Measurements from ENCODE around the gene NLRP4.

Gene NLRP4

DNA sequence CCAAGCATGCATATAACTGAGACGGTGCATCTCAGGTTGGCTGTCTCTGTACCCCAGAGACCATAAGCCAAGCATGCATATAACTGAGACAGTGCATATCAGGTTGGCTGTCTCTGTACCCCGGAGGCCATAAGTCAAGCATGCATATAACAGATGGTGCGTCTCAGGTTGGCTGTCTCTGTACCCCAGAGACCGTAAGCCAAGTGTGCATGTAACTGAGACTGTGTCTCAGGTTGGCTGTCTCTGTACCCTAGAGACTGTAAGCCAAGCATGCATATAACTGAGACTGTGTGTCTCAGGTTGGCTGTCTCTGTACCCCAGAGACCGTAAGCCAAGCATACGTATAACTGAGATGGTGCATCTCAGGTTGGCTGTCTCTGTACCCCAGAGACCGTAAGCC is 30.8 kb downstream of the NLRP4 start:
- TF ChIP-seq, protein P1, sequence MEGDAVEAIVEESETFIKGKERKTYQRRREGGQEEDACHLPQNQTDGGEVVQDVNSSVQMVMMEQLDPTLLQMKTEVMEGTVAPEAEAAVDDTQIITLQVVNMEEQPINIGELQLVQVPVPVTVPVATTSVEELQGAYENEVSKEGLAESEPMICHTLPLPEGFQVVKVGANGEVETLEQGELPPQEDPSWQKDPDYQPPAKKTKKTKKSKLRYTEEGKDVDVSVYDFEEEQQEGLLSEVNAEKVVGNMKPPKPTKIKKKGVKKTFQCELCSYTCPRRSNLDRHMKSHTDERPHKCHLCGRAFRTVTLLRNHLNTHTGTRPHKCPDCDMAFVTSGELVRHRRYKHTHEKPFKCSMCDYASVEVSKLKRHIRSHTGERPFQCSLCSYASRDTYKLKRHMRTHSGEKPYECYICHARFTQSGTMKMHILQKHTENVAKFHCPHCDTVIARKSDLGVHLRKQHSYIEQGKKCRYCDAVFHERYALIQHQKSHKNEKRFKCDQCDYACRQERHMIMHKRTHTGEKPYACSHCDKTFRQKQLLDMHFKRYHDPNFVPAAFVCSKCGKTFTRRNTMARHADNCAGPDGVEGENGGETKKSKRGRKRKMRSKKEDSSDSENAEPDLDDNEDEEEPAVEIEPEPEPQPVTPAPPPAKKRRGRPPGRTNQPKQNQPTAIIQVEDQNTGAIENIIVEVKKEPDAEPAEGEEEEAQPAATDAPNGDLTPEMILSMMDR (conservative IDR thresholded peaks at IDR 0.05; ENCODE audit: low read depth, low read length), result no peak
- no peak overlapping the region for H3K4me3 ChIP-seq (ENCODE audit: low read depth, low read length)
- DNase-seq (ENCODE audit: low read depth), result no peak

GRCh38 chr19:55870736-55871135 is 34.4 kb downstream of the NLRP4 start:
- DNase-seq (ENCODE audit: low read depth), result no peak
- TF ChIP-seq, protein P1 (conservative IDR thresholded peaks at IDR 0.05; ENCODE audit: low read depth, low read length), result no peak

GRCh38 chr19:55877211-55877610 is 40.9 kb downstream of the NLRP4 start:
- no peak for DNase-seq (ENCODE audit: low read depth)
- TF ChIP-seq, protein P1 (conservative IDR thresholded peaks at IDR 0.05; ENCODE audit: low read depth, low read length), result no peak
- H3K4me3 ChIP-seq (ENCODE audit: low read depth, low read length), result no peak overlapping the region

More at GRCh38 chr19:55870736-55871135, 34.4 kb downstream of the NLRP4 start:
- H3K4me3 ChIP-seq (ENCODE audit: low read depth, low read length), result no peak overlapping the region

DNA sequence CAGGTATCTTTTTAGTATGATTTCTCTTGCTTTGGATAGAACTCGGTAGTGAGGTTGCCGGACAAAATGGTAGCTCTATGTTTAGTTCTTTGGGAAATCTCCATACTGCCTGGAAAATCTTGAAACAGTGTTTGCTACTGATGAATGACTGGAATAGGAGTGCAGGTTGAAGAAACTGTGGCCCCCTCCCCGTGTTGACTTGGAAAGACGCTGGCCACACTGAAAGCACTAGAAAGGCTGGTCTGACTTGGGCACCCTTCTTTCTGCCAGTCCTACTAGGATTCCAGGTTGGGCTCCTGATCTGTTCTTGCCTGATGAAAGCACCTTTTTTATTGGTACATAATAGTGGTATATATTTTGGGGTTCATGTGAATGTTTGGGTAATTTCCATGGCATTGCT is 46.3 kb downstream of the NLRP4 start:
- H3K4me3 ChIP-seq (ENCODE audit: low read depth, low read length), result no peak overlapping the region
- TF ChIP-seq, protein P1 (conservative IDR thresholded peaks at IDR 0.05; ENCODE audit: low read depth, low read length), result no peak
- DNase-seq (ENCODE audit: low read depth), result no peak

DNA sequence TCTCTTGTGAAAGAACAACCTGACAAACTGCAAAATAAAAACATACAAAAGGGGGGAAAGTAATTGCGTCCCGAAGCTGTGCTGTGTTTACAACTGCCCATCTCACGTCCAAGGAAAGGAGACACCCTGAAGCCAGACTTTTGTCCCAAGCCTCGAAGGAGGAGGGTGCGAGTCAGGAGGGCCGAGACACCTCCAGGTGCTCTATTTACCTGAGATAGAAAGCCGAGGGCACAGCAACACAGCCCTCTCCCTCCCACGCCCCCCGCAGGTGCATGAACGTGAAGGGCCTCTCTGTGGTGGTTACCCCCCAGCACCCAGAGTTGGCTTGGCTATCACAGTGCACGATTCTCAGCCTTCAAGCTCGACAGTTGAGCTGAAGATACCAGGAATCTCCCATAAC is 62.6 kb downstream of the NLRP4 start:
- no peak for DNase-seq (ENCODE audit: low read depth)
- TF ChIP-seq, protein P1 (conservative IDR thresholded peaks at IDR 0.05; ENCODE audit: low read depth, low read length), result no peak

DNA sequence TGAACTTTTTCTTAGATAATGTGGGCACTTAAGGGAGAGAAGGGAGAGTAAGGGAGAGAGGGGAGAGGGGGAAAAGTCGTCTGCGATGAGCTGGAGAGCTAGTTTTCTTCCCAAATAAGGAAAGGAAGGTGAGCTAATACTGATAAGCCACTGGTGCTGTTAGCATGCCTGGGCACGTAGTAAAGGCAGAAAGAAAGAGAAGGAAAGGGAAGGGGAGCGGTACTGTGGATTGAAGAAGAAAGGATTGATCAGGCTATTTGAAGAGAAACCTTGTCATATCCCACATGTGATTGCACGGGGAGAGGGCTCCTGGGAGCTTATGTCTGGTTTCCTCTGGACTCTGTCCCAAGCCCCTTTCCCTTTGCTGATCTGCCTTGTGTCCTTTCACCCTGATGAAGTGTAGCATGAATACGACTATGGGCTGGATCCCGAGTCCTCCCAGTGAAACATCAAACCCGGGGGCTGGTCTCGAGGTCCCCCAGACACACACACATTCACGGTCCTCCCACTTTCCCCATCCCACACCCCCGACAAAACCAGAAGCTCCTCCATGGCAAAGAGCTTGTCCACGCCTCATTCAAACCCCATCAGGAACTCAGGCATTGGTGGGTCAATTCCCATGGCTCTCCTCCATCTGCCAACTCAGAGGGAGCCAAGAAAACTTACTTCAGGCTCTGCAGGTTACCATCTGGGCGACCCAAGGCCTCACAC is 65.2 kb downstream of the NLRP4 start:
- no peak overlapping the region for H3K4me3 ChIP-seq (ENCODE audit: low read depth, low read length)
- TF ChIP-seq, protein P1 (conservative IDR thresholded peaks at IDR 0.05; ENCODE audit: low read depth, low read length), result no peak
- no peak for DNase-seq (ENCODE audit: low read depth)

More for the DNA sequence above, 62.6 kb downstream of the NLRP4 start:
- H3K4me3 ChIP-seq (ENCODE audit: low read depth, low read length), result no peak overlapping the region

Measured in choroid plexus epithelial cell (primary cell).